ENCODE results near the gene KCNMA1.
"Not testable (repeated sequence)": the region's sequence is repeated elsewhere in the genome, so short reads cannot be mapped to it uniquely, and the experiment has no call there.

The KCNMA1 gene

GRCh38 chr10:77436257-77436975 lies 201.2 kb downstream of the KCNMA1 start:
- DNase-seq = no peak

- no peak for DNase-seq
These were observed 204.1 kb downstream of the KCNMA1 start for GRCh38 chr10:77433546-77433945.

- DNase-seq = no peak
These were observed 205.4 kb downstream of the KCNMA1 start for GRCh38 chr10:77431980-77432797.

- DNase-seq = no peak
These were observed 206.4 kb downstream of the KCNMA1 start for GRCh38 chr10:77431209-77431611.

GRCh38 chr10:77430530-77430929 lies 207.1 kb downstream of the KCNMA1 start:
- no peak for DNase-seq

- DNase-seq = no peak
These were observed 208.8 kb downstream of the KCNMA1 start for GRCh38 chr10:77428691-77429395.

GRCh38 chr10:77424257-77424656 lies 213.4 kb downstream of the KCNMA1 start:
- DNase-seq = no peak

- no peak for DNase-seq
These were observed 214.9 kb downstream of the KCNMA1 start for GRCh38 chr10:77422491-77423338.

GRCh38 chr10:77421591-77421990 lies 216.0 kb downstream of the KCNMA1 start:
- DNase-seq = no peak

DNA sequence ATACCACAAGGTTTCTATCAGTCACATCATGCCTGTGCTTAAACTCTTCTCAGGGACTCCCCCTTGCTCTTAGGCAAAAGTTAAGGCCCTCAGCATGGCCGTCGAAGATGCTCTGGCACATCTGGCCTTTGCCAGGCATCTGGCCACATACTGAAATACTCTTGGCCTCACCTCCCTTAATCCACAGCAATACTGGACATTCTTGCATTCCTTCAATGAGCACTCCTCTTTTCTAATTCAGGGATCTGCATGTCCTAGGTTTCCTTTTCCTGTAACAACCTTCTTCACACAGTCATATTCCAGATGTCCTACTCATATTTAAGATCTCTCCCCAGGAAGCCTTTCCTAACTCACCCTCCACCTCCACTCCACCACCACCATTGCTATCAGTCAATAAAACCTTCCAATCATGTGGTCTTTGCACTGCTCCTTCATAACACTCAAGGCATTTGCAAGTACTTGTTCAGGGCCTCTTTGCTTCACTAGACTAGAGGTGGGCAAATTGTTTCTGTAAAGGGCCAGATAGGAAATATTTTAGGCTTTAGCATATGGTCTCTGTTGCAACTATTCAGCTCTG lies 216.6 kb downstream of the KCNMA1 start:
- DNase-seq = no peak

DNA sequence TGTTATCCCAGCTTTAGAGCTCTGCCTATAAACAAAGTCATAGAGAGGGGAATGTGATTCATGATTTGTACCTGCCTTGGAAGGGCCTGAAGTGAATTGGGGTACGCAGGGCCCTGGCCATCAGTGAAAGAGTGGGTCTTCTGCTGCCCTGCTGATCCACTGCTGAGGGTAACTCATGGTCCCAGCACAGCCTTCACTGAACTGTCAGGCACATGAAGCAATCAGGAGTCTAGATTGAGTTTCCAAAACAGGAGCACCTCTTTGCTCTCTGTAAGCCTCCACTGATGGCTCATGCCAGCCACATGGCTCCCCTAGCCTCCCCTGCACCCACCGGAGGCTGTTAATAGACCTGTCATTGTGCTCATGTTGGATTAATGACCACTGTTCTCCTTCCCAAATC lies 217.6 kb downstream of the KCNMA1 start:
- DNase-seq = no peak

DNA sequence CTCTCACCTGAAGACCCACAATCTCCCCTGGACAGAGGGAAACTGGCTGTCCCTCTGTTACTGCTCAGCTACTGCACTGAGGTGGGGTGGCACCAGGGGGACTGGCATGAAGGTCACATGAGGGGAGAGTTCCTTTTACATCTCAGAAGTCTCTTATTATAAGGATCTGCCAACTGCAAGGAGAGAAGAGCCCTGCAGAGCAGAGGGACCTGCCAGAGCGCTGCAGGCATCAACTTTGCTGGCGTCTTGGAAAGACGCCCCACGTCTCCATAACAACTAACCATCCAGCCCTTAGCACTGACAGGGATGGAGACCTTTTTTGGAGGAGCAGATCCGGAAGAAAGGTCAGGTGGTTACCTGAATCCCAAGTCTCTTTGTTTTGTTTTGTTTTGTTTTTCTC lies 218.6 kb downstream of the KCNMA1 start:
- DNase-seq = no peak

GRCh38 chr10:77417806-77418640 lies 219.6 kb downstream of the KCNMA1 start:
- no peak for DNase-seq

DNA sequence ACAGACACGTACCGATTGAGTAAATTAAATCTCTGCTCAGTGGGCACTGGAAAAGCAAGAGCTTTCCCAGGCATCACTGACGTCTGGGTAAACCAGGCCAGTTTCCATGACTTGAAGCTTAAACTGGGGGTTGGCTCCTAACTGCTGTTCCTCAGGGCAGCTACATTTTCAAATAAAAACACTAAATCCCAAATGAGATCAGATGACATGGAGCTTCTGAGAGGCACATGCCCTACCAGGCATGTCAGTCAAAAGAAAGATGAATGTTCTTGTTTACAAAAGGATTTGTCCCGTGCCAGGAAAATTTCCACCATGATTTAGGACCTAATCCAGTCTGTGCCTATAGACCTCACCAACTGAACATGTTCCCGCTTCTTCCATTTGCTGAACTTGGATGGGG lies 220.2 kb downstream of the KCNMA1 start:
- no peak for DNase-seq

DNA sequence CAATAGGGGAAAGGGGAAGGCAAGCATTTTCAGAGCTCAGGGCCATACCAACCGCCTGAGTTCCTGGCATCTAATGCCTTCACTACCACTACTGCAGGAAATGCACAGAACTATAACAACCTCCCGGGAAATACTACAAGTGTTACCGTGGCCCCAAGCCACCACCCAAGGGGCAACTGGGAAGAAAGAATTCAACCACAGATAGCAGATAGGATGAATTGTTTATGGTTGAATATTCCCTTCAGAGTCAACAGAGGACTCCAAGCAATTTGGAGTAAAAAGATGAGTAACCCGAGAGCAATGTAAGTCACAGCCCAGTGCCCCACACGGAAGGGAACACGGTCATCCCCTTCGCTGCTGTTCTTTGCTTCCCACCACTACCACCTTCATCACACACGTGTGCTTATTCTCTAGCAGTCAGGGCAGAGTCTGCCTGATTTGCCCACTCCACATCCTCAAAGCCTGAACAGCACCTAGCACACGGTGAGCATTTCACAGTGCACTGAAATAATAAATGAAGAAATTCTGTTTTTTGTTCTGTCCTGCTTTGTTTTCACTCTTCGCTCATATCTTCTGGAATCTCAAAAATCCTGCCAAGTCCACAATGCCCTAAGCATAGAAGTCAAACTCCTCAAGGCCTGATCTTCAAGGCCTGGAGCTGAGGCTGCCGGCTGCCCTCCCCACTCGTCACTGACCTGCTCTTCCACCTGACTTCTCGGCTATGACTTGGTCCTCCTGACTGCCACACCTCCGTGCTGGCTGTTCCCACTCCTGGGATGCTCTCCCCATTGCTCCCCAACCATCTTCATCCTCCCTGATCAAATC lies 221.1 kb downstream of the KCNMA1 start:
- no peak for DNase-seq

GRCh38 chr10:77415313-77415960 lies 222.2 kb downstream of the KCNMA1 start:
- DNase-seq = no peak

GRCh38 chr10:77413231-77413630 lies 224.4 kb downstream of the KCNMA1 start:
- no peak for DNase-seq

GRCh38 chr10:77412573-77413133 lies 225.0 kb downstream of the KCNMA1 start:
- DNase-seq = not testable (repeated sequence)

DNA sequence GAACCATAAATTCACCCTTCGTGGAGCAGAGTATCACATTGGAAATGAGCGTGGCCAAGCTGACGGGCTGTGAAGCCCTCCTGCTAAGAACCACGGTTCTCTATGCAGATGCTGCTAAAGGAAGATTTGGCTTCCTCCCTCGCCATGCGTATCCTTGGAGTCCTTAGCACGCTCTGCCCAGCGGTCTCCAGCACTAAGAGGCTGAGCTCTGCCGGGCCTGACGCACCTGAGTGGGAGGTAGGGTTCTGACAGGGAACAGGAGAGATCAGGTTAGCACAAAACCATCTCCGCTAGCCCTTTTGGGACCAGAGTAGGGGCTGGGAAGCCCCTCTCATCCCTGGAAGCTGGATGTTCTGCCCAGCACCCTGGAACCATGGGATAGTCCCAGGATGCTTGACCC lies 225.8 kb downstream of the KCNMA1 start:
- no peak for DNase-seq

DNA sequence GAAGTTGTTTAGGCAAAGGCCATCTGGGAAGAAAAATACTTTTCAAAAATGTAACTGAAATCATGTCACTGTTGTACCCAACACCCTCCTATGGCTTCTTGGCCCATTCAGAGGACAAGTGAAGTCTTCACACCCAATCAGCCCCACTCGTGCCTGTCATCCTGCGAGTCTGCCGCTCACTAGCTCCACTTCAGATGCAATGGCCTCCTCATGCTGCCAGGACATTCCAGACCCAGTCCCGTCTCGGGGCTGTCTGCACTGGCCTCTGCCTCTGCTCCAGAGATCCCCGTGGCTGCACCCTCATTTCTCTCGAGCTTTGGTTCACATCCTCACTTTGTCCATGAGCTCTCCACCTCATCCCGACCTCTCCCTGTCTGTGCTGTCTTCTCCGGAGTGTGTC lies 227.1 kb downstream of the KCNMA1 start:
- no peak for DNase-seq

Data from GDM1 (cell line).